Mesenchymal stem cell (in vitro differentiated cells and primary cell): ENCODE results near the gene SCFD2.
"Not testable (repeated sequence)": the region's sequence is repeated elsewhere in the genome, so short reads cannot be mapped to it uniquely, and the experiment has no call there.

ENCODE experiments used
- DNase-seq: peaks from one replicate; pipeline ENCODE4 v3.0.0-alpha.2; 2013
- H2AFZ ChIP-seq: one replicate; pipeline ENCODE4 v1.6.1; 2013; ENCODE audit warnings: low read depth, mild to moderate bottlenecking, control low read depth, inconsistent platforms, low read length, moderate library complexity
- H2AK5ac ChIP-seq: 2 replicates; pipeline ENCODE4 v1.6.1; 2013; ENCODE audit warnings: low read length, moderate library complexity, mild to moderate bottlenecking, inconsistent platforms; ENCODE audit not compliant: severe bottlenecking
- H2BK120ac ChIP-seq: one replicate; pipeline ENCODE4 v1.6.1; 2013; ENCODE audit warnings: low read depth, mild to moderate bottlenecking, inconsistent platforms, low read length, moderate library complexity
- H2BK12ac ChIP-seq, 2 experiments: one replicate each; pipeline ENCODE4 v1.6.1; 2013; ENCODE audit warnings: inconsistent platforms in 2 of 2, low read length in 2 of 2, mild to moderate bottlenecking in 2 of 2, moderate library complexity in 2 of 2, control low read depth in 1 of 2
- H2BK15ac ChIP-seq: one replicate; pipeline ENCODE4 v1.6.1; 2013; ENCODE audit warnings: mild to moderate bottlenecking, low read depth, inconsistent platforms; ENCODE audit not compliant: poor library complexity, severe bottlenecking
- H2BK5ac ChIP-seq: 2 replicates; pipeline ENCODE4 v1.6.1; 2013; ENCODE audit warnings: low read depth, mild to moderate bottlenecking, low read length, control low read depth, inconsistent platforms; ENCODE audit not compliant: poor library complexity, severe bottlenecking
- H3K14ac ChIP-seq, 2 experiments: one replicate each; pipeline ENCODE4 v1.6.1; 2013; ENCODE audit warnings: inconsistent platforms in 2 of 2, low read length in 2 of 2, control low read depth in 1 of 2, mild to moderate bottlenecking in 1 of 2, moderate library complexity in 1 of 2
- H3K18ac ChIP-seq, 2 experiments: one replicate each; pipeline ENCODE4 v1.6.1; 2013; ENCODE audit warnings: inconsistent platforms in 2 of 2, low read length in 2 of 2, control low read depth in 1 of 2, low read depth in 1 of 2, mild to moderate bottlenecking in 1 of 2
- H3K23ac ChIP-seq, 2 experiments: one replicate each; pipeline ENCODE4 v1.6.1; 2013; ENCODE audit warnings: inconsistent platforms in 2 of 2, low read length in 2 of 2, mild to moderate bottlenecking in 2 of 2, moderate library complexity in 2 of 2, control low read depth in 1 of 2
- H3K27ac ChIP-seq: 2 replicates; pipeline ENCODE4 v1.5.1; 2013; ENCODE audit warnings: mild to moderate bottlenecking, moderate library complexity, low read length, control low read depth, inconsistent platforms; ENCODE audit not compliant: poor library complexity, severe bottlenecking
- H3K27me3 ChIP-seq, 2 experiments: 2 replicates each; pipeline versions ENCODE4 v1.6.1 to v1.7.0; 2013; ENCODE audit warnings: low read length in 2 of 2, mild to moderate bottlenecking in 2 of 2, moderate library complexity in 2 of 2, control low read depth in 1 of 2, inconsistent platforms in 1 of 2; ENCODE audit not compliant: control insufficient read depth in 1 of 2, insufficient read depth in 1 of 2
- H3K36me3 ChIP-seq, 2 experiments: 2 replicates each; pipeline versions ENCODE4 v1.6.1 to v1.7.0; 2013; ENCODE audit warnings: low read length in 2 of 2, control low read depth in 1 of 2, inconsistent platforms in 1 of 2, low read depth in 1 of 2, mild to moderate bottlenecking in 1 of 2; ENCODE audit not compliant: insufficient read depth in 2 of 2, control insufficient read depth in 1 of 2
- H3K4ac ChIP-seq, 2 experiments: one replicate each; pipeline ENCODE4 v1.6.1; 2013; ENCODE audit warnings: inconsistent platforms in 2 of 2, low read length in 2 of 2, mild to moderate bottlenecking in 2 of 2, moderate library complexity in 2 of 2, control low read depth in 1 of 2, low read depth in 1 of 2
- H3K4me1 ChIP-seq: 2 replicates; pipeline ENCODE4 v1.6.1; 2013; ENCODE audit warnings: low read depth, low read length, control low read depth; ENCODE audit not compliant: control insufficient read depth, insufficient read depth
- H3K4me2 ChIP-seq: 2 replicates; pipeline ENCODE4 v1.6.1; 2013; ENCODE audit warnings: low read length, mild to moderate bottlenecking, inconsistent platforms; ENCODE audit not compliant: poor library complexity, severe bottlenecking
- H3K4me3 ChIP-seq, 2 experiments: 2 replicates each; pipeline versions ENCODE4 v1.5.1 to v1.7.0; 2013; ENCODE audit warnings: low read length in 2 of 2, mild to moderate bottlenecking in 2 of 2, control low read depth in 1 of 2, low read depth in 1 of 2; ENCODE audit not compliant: insufficient read depth in 1 of 2
- H3K79me1 ChIP-seq: replicated peaks from 2 replicates; pipeline ENCODE4 v1.6.1; 2013; ENCODE audit warnings: mild to moderate bottlenecking, control low read depth, low read length, inconsistent platforms; ENCODE audit not compliant: poor library complexity, severe bottlenecking
- H3K9ac ChIP-seq: 2 replicates; pipeline ENCODE4 v1.7.0; 2013; ENCODE audit warnings: mild to moderate bottlenecking, low read length, moderate library complexity
- H3K9me3 ChIP-seq: 2 replicates; pipeline ENCODE4 v1.7.0; 2013; ENCODE audit warnings: mild to moderate bottlenecking, low read length; ENCODE audit not compliant: control insufficient read depth
- H4K8ac ChIP-seq: one replicate; pipeline ENCODE4 v1.6.1; 2013; ENCODE audit warnings: inconsistent platforms, mild to moderate bottlenecking, low read length, moderate library complexity
- H4K91ac ChIP-seq: one replicate; pipeline ENCODE4 v1.6.1; 2013; ENCODE audit warnings: mild to moderate bottlenecking, low read length, inconsistent platforms
- WGBS: methylation state at CpG from one replicate; pipeline ENCODE4 v1.1.7; 2013; ENCODE audit warnings: mixed read lengths; 5-methylcytosine and 5-hydroxymethylcytosine counted together

SCFD2 gene

DNA sequence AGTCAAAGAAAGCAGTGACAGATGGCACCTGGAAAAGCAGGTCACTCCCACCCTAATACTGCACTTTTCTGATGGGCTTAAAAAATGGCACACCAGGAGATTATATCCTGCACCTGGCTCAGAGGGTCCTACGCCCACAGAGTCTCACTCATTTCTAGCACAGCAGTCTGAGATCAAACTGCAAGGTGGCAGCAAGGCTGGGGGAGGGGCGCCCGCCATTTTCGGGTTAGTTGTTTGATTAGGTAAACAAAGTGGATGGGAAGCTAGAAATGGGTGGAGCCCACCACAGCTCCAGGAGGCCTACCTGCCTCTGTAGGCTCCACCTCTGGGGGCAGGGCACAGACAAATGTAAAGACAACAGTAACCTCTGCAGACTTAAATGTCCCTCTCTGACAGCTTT lies 188.1 kb downstream of the SCFD2 start:
- not testable (repeated sequence) for H3K4me1 ChIP-seq, H3K14ac ChIP-seq, H2AFZ ChIP-seq, H3K9me3 ChIP-seq, H3K79me1 ChIP-seq, H3K4me3 ChIP-seq, H3K27me3 ChIP-seq, H3K36me3 ChIP-seq, H3K18ac ChIP-seq, H2BK12ac ChIP-seq, H2AK5ac ChIP-seq, H3K4ac ChIP-seq, DNase-seq, H3K4me2 ChIP-seq, H3K23ac ChIP-seq, H4K8ac ChIP-seq, H3K9ac ChIP-seq, H3K27ac ChIP-seq, H2BK120ac ChIP-seq, H4K91ac ChIP-seq, H2BK15ac ChIP-seq, H2BK5ac ChIP-seq
- 98% methylated on average over 4 of the region's 4 CpGs for WGBS

- H3K9ac ChIP-seq: no peak overlapping the region
- no peak overlapping the region for H3K4me2 ChIP-seq
- peaks cover 3 to 5% of the 10 kb centered on the region in 2 experiments for H3K36me3 ChIP-seq
- H3K14ac ChIP-seq: no peak overlapping the region
- H2BK120ac ChIP-seq: no peak overlapping the region
- H2AFZ ChIP-seq: no peak overlapping the region
- no peak overlapping the region for H4K91ac ChIP-seq
- no peak overlapping the region for H3K4ac ChIP-seq
- H3K4me3 ChIP-seq: no peak overlapping the region
- H2BK12ac ChIP-seq: no peak overlapping the region
- H3K23ac ChIP-seq: no peak overlapping the region
- no peaks in the 10 kb centered on the region for H3K79me1 ChIP-seq
- no peak overlapping the region for H2BK5ac ChIP-seq
- H3K9me3 ChIP-seq: no peaks in the 10 kb centered on the region
- H2BK15ac ChIP-seq: no peak overlapping the region
- H2AK5ac ChIP-seq: no peak overlapping the region
- H3K18ac ChIP-seq: no peak overlapping the region
- DNase-seq: no peak
- no peak overlapping the region for H4K8ac ChIP-seq
- no peaks in the 10 kb centered on the region for H3K4me1 ChIP-seq
- H3K27ac ChIP-seq: no peak overlapping the region
- H3K27me3 ChIP-seq: no peaks in the 10 kb centered on the region
Observed at GRCh38 chr4:53175640-53176039, 190.2 kb downstream of the SCFD2 start.

- Histone ChIP-seq H4K8ac (no peak overlapping the region), H3K9me3 (no peaks in the 10 kb centered on the region), H3K36me3 (peaks cover 3 to 5% of the 10 kb centered on the region in 2 experiments), H3K9ac (no peak overlapping the region), H3K4me3 (no peak overlapping the region), H3K4me1 (no peaks in the 10 kb centered on the region), H4K91ac (no peak overlapping the region), H3K27ac (no peak overlapping the region), H3K4ac (no peak overlapping the region), H2BK12ac (no peak overlapping the region), H3K23ac (no peak overlapping the region), H2BK120ac (no peak overlapping the region), H3K79me1 (no peaks in the 10 kb centered on the region), H2BK5ac (no peak overlapping the region), H3K27me3 (no peaks in the 10 kb centered on the region), H2BK15ac (no peak overlapping the region), H2AFZ (no peak overlapping the region), H2AK5ac (no peak overlapping the region), H3K4me2 (no peak overlapping the region), H3K14ac (no peak overlapping the region), H3K18ac (no peak overlapping the region)
- 85% methylated on average over 3 of the region's 3 CpGs for WGBS
- DNase-seq: no peak
Observed at GRCh38 chr4:53174823-53175222, 191.0 kb downstream of the SCFD2 start.

DNA sequence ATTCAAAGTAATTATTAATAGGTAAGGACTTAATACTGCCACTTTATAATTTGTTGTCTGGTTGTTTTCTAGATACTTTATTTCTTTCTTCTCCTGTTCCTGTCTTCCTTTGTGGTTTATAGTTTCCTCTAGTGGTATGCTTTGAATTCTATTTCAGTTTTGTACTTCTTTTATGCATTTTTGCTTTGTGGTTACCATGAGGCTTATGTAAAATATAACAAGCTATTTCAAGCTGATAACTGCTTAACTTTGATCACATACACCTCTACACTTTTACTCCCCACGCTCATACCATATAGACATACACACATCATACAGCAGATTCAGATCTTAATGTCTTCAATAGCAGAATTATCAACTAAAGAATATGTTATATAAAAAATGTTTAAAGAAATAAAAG lies 192.3 kb downstream of the SCFD2 start:
- H2BK5ac ChIP-seq: no peak overlapping the region
- H2BK12ac ChIP-seq: no peak overlapping the region
- no peak for DNase-seq
- no peak overlapping the region for H2AK5ac ChIP-seq
- no peaks in the 10 kb centered on the region for H3K79me1 ChIP-seq
- H3K9ac ChIP-seq: no peak overlapping the region
- H4K91ac ChIP-seq: no peak overlapping the region
- H4K8ac ChIP-seq: no peak overlapping the region
- H2BK120ac ChIP-seq: no peak overlapping the region
- H3K18ac ChIP-seq: no peak overlapping the region
- no peak overlapping the region for H2BK15ac ChIP-seq
- no peaks in the 10 kb centered on the region for H3K9me3 ChIP-seq
- no peak overlapping the region for H3K14ac ChIP-seq
- H3K23ac ChIP-seq: no peak overlapping the region
- peaks cover 3 to 5% of the 10 kb centered on the region in 2 experiments for H3K36me3 ChIP-seq
- no peaks in the 10 kb centered on the region for H3K27me3 ChIP-seq
- H3K4me2 ChIP-seq: no peak overlapping the region
- H2AFZ ChIP-seq: no peak overlapping the region
- no peak overlapping the region for H3K4me3 ChIP-seq
- WGBS: 100% methylated on average over 1 of the region's 1 CpG
- H3K4ac ChIP-seq: no peak overlapping the region
- H3K4me1 ChIP-seq: no peaks in the 10 kb centered on the region
- H3K27ac ChIP-seq: no peak overlapping the region
